Measurements from ENCODE around the gene RAI1.

DNA sequence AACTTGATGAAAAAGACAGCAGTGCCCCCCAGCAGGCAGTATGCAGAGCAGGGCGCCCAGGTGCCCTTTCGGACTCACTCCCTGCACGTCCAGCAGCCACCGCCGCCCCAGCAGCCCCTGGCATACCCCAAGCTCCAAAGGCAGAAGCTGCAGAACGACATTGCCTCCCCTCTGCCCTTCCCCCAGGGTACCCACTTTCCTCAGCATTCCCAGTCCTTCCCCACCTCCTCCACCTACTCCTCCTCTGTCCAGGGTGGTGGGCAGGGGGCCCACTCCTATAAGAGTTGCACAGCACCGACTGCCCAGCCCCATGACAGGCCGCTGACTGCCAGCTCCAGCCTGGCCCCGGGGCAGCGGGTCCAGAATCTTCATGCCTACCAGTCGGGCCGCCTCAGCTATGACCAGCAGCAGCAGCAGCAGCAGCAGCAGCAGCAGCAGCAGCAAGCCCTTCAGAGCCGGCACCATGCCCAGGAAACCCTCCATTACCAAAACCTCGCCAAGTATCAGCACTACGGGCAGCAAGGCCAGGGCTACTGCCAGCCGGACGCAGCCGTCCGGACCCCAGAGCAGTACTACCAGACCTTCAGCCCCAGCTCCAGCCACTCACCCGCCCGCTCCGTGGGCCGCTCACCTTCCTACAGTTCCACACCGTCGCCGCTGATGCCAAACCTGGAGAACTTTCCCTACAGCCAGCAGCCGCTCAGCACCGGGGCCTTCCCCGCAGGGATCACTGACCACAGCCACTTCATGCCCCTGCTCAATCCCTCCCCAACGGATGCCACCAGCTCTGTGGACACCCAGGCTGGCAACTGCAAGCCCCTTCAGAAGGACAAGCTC lies 112.3 kb downstream of the RAI1 start:
- TF ChIP-seq POLR2AphosphoS5 (IDR thresholded peaks at IDR 0.05; ENCODE audit: low read depth, low read length), result no peak
- no peak for TF ChIP-seq TAF1 (IDR thresholded peaks at IDR 0.05; ENCODE audit: borderline replicate concordance, low read depth, low read length)
- no peak for TF ChIP-seq POLR2A (IDR thresholded peaks at IDR 0.05; ENCODE audit: low read depth, low read length)
